Measurements from ENCODE around the gene PRCD. TPM values are rescaled to one million over a fixed set of nuclear protein-coding genes. Genes with fewer than 3 reads are reported as not detected.
A peak's percentile ranks its signal among the peaks of the same experiment; 100 is the strongest.

PRCD gene
- total RNA-seq, 4 donors from 2014 or later = 0.57 to 11.2 (median 2.3) TPM

DNA sequence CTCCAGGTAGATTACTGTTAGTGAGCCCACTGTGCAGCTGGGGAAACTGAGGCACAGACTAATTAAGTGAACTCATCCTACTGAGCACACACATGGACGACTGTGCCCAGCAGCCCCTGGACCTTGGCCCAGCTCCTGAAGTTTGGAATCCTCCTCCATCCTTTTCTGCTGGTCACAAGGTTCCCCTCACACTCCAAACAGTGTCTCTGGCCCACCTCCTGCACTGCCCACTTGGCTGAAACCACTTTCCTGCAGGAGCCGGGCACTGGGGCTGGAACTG lies 42.2 kb upstream of the PRCD start:
- Histone ChIP-seq H3K9me3 (no peaks in the 10 kb centered on the region), H3K4me1 (peaks cover 0 to 68% (median 34%) of the 10 kb centered on the region in 3 donors), H3K27me3 (no peaks in the 10 kb centered on the region), H3K27ac (peak overlapping the region in 3 of 4 donors; percentile 72 to 88 (median 82)), H3K36me3 (no peaks in the 10 kb centered on the region), H3K4me3 (peak overlapping the region in 1 of 2 donors; percentile 19)
- WGBS, 2 donors (ENCODE audit: low coverage in 1 of 2) = 0% methylated on average over 1 of the region's 2 CpGs; no CpG with 5 or more reads in 1 of the 2 donors
- no peak for ATAC-seq
- TF ChIP-seq, protein P1, sequence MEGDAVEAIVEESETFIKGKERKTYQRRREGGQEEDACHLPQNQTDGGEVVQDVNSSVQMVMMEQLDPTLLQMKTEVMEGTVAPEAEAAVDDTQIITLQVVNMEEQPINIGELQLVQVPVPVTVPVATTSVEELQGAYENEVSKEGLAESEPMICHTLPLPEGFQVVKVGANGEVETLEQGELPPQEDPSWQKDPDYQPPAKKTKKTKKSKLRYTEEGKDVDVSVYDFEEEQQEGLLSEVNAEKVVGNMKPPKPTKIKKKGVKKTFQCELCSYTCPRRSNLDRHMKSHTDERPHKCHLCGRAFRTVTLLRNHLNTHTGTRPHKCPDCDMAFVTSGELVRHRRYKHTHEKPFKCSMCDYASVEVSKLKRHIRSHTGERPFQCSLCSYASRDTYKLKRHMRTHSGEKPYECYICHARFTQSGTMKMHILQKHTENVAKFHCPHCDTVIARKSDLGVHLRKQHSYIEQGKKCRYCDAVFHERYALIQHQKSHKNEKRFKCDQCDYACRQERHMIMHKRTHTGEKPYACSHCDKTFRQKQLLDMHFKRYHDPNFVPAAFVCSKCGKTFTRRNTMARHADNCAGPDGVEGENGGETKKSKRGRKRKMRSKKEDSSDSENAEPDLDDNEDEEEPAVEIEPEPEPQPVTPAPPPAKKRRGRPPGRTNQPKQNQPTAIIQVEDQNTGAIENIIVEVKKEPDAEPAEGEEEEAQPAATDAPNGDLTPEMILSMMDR (IDR thresholded peaks at IDR 0.05) = no peak
- TF ChIP-seq EP300 (IDR thresholded peaks at IDR 0.05) (no peak), POLR2AphosphoS5 (IDR thresholded peaks at IDR 0.05) (no peak), POLR2A (IDR thresholded peaks at IDR 0.05) (no peak)

DNA sequence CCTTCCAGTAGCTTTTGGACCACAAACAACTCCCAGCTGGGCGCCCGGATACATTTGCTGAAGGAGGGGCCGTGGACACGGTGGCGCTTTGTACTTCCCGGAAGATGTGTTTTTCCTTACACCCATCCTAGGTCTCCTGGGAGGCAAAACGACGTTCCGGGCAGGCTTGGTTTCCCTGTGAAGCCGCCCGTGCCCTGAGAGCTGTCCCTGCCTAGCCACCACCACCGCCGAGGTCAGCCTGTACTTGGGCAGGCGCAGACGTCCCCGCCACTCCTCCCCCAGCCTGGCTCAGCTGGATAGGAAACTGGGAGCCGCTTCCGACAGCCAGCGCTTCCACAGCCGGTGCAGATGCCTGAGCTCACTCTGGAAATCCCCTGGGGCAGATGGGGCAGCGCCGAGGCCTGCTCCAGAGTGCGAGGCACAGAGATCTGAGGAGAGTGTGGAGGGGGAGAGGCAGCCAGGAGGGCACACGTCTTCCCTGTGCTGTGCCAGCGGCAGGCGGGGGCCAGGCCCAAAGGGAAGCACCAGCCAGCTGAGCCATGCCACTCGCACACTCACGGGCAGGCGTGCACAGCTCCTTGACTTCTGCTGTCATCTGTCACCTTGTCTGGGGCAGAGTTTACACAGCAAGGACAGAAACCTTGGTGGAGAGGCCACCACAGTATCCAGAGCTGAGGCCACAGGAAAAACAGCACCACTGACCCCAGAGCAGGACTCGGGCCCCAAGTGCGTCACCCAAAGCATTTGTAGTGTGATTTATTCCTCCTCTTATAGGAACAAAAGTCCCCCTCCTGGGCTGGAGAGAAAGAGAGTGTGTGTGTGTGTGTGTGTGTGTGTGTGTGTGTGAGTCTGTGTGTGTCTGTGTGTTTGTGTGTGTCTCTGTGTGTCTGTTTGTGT lies 41.6 kb upstream of the PRCD start:
- no peaks in the 10 kb centered on the region for H3K27me3 ChIP-seq
- no peaks in the 10 kb centered on the region for H3K9me3 ChIP-seq
- peaks cover 0 to 63% (median 32%) of the 10 kb centered on the region in 3 donors for H3K4me1 ChIP-seq
- peak overlapping the region in 3 of 4 donors; percentile 72 to 88 (median 82) for H3K27ac ChIP-seq
- peak; percentile 42 for ATAC-seq
- 16 to 100% methylated on average over 1 to 10 of the region's 31 CpGs for WGBS, 2 donors (ENCODE audit: low coverage in 1 of 2)
- peak overlapping the region in 1 of 2 donors; percentile 19 for H3K4me3 ChIP-seq
- TF ChIP-seq, protein P1 (IDR thresholded peaks at IDR 0.05) = no peak
- no peak for TF ChIP-seq POLR2A (IDR thresholded peaks at IDR 0.05)
- no peak for TF ChIP-seq POLR2AphosphoS5 (IDR thresholded peaks at IDR 0.05)
- no peak for TF ChIP-seq EP300 (IDR thresholded peaks at IDR 0.05)
- H3K36me3 ChIP-seq = no peaks in the 10 kb centered on the region

DNA sequence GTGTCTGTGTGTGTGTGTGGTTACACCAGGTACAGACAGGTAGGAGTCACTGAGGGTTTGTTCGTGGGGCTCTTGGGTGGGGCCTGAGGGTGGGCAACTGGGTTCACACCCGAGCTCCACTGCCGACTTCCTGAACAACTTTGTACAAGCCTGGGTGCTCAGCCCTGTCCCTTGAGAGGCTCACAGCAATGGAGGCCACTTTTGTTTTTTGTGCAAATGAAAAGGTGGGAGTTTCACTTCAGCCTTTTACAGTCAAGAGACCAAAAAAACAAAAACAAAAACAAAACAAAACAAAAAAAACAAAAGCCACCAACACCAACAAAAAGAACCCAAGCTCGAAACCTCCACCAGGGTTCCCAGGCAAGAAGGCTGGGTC lies 41.0 kb upstream of the PRCD start:
- WGBS, 2 donors (ENCODE audit: low coverage in 1 of 2) = 100% methylated on average over 1 of the region's 4 CpGs; no CpG with 5 or more reads in 1 of the 2 donors
- H3K4me3 ChIP-seq = peak overlapping the region in 1 of 2 donors; percentile 70
- ATAC-seq = no peak
- H3K36me3 ChIP-seq = no peaks in the 10 kb centered on the region
- H3K27me3 ChIP-seq = no peaks in the 10 kb centered on the region
- H3K4me1 ChIP-seq = peaks cover 0 to 56% (median 31%) of the 10 kb centered on the region in 3 donors
- peak overlapping the region in 3 of 4 donors; percentile 82 to 88 (median 82) for H3K27ac ChIP-seq
- TF ChIP-seq POLR2A (IDR thresholded peaks at IDR 0.05) = no peak
- TF ChIP-seq EP300 (IDR thresholded peaks at IDR 0.05) = no peak
- TF ChIP-seq, protein P1 (IDR thresholded peaks at IDR 0.05) = no peak
- TF ChIP-seq POLR2AphosphoS5 (IDR thresholded peaks at IDR 0.05) = no peak
- H3K9me3 ChIP-seq = no peaks in the 10 kb centered on the region

DNA sequence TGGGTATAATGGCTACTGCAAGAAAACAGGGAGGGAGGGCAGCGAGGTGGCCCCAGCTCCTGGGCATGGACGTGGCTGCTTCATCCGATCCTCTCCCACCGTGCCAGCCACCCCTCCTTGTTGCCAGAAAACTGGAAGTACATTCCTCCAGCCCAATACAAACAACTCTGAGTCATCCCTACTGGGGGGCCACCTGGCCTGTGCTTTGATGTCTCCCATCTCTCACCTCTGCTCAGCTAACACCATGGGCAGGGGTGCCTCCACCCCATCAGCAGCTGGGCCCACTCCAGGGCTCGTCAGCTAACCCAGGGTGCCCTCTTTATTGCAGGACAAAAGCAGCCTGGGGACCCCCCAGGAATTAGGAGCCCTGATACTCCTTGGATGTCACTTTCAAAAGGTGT lies 40.6 kb upstream of the PRCD start:
- Histone ChIP-seq H3K4me1 (peaks cover 0 to 52% (median 31%) of the 10 kb centered on the region in 3 donors), H3K27me3 (no peaks in the 10 kb centered on the region), H3K4me3 (peak overlapping the region in 1 of 2 donors; percentile 70), H3K36me3 (no peaks in the 10 kb centered on the region), H3K27ac (peak overlapping the region in 3 of 4 donors; percentile 82 to 88 (median 82)), H3K9me3 (no peaks in the 10 kb centered on the region)
- WGBS, 2 donors (ENCODE audit: low coverage in 1 of 2) = 73% methylated on average over 5 of the region's 5 CpGs; no CpG with 5 or more reads in 1 of the 2 donors
- no peak for TF ChIP-seq EP300 (IDR thresholded peaks at IDR 0.05)
- TF ChIP-seq, protein P1 (IDR thresholded peaks at IDR 0.05) = no peak
- TF ChIP-seq POLR2A (IDR thresholded peaks at IDR 0.05) = no peak
- TF ChIP-seq POLR2AphosphoS5 (IDR thresholded peaks at IDR 0.05) = no peak
- no peak for ATAC-seq
